ACC112 (cell line): ENCODE measurements around the gene SEPTIN3.
A peak's percentile ranks its signal among the peaks of the same experiment; 100 is the strongest.
"Not testable (repeated sequence)": the region's sequence is repeated elsewhere in the genome, so short reads cannot be mapped to it uniquely, and the experiment has no call there.

ENCODE experiments used
- H2AFZ ChIP-seq: fragments of 200-600 bp; sonication (generic); one replicate; pipeline ENCODE4 v1.6.0; 2017; ENCODE audit warnings: antibody characterized with exemption, low read length; ENCODE audit not compliant: unreplicated experiment
- H3K27ac ChIP-seq: fragments of 200-600 bp; sonication (generic); 2 replicates; pipeline ENCODE4 v1.5.1; 2014; ENCODE audit warnings: low read depth, mild to moderate bottlenecking, antibody characterized with exemption, low read length, moderate library complexity
- H3K27me3 ChIP-seq: fragments of 200-600 bp; sonication (generic); 2 replicates; pipeline ENCODE4 v1.6.1; 2014; ENCODE audit warnings: mild to moderate bottlenecking, antibody characterized with exemption, low read length, moderate library complexity, mixed read lengths; ENCODE audit not compliant: insufficient read depth
- H3K36me3 ChIP-seq: fragments of 200-600 bp; sonication (generic); 2 replicates; pipeline ENCODE4 v1.6.1; 2016; ENCODE audit warnings: mild to moderate bottlenecking, antibody characterized with exemption, low read length, moderate library complexity, mixed read lengths; ENCODE audit not compliant: insufficient read depth
- H3K4me1 ChIP-seq: fragments of 200-600 bp; sonication (generic); one replicate; pipeline ENCODE4 v1.6.1; 2016; ENCODE audit warnings: low read length, mixed read lengths; ENCODE audit not compliant: insufficient read depth, unreplicated experiment, control insufficient read depth
- H3K4me3 ChIP-seq: fragments of 200-600 bp; sonication (generic); 2 replicates; pipeline ENCODE4 v1.5.1; 2014; ENCODE audit warnings: mild to moderate bottlenecking, low read depth, low read length
- H3K79me2 ChIP-seq: fragments of 200-600 bp; sonication (generic); one replicate; pipeline ENCODE4 v1.6.0; 2016; ENCODE audit warnings: low read length; ENCODE audit not compliant: control insufficient read depth, unreplicated experiment, insufficient read depth

The SEPTIN3 gene

DNA sequence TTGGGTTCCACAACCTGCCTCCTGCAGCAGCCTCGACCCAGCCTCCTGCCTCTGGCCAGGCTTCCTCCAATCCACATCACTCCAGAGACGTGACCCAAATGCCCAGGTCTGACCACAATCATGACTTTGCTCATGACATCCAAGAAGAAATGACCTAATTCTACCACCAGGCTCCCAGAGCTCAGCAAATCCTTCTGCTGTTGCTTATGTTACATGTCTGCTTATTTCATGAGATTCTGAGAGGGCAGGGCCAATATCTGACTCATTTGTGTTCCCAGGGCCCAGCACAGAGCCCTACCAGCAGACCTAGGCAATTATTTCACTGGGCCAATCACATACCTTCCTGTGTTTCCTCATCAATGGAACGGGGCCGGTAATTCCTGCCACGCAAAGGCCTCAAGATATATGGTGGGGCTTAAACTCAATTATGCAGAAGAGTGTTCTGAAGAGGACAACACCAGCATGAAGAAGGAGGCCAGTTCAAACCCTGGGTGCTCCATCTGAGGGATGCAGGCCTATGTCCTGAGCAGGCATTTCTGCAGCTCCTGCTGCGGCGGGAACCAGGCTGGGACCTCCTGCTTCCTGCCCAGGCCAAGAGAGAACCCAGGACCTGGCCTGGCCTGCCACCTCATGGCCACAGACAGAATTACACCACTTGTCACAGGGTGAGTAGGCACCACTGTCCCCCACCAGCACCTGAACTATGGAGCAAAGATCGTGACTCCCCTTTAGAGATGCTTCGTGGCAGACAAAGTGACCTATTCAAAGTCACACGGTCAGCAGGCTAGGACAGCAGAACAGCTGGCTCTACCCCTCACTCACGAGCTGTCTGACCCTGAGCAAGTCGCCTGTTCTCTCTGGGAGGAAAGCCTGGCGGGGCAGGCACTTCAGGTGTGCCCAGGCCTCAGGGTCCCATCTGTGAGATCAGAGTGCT is 28.1 kb upstream of the SEPTIN3 start:
- Histone ChIP-seq H3K4me3 (no peak overlapping the region), H3K27ac (peak overlapping the region; percentile 72), H2AFZ (no peak overlapping the region), H3K4me1 (peaks cover 18% of the 10 kb centered on the region), H3K79me2 (peaks cover 5% of the 10 kb centered on the region), H3K36me3 (0 out of 2 replicates have a peak, but pooled peaks cover 3% of the 10 kb centered on the region), H3K27me3 (no peaks in the 10 kb centered on the region)

- H2AFZ ChIP-seq: no peak overlapping the region
- H3K27me3 ChIP-seq: no peaks in the 10 kb centered on the region
- H3K36me3 ChIP-seq: 0 out of 2 replicates have a peak, but pooled peaks cover 3% of the 10 kb centered on the region
- peaks cover 5% of the 10 kb centered on the region for H3K79me2 ChIP-seq
- H3K4me1 ChIP-seq: peaks cover 18% of the 10 kb centered on the region
- H3K27ac ChIP-seq: no peak overlapping the region
- no peak overlapping the region for H3K4me3 ChIP-seq
Observed at GRCh38 chr22:41943661-41944209, 25.5 kb upstream of the SEPTIN3 start.

GRCh38 chr22:41946629-41947423 is 22.4 kb upstream of the SEPTIN3 start, which contains the start of gene CENPM:
Gene CENPM (minus strand): TSS chr22:41947152. CDS start chr22:41947076, 76 bp downstream.
- Histone ChIP-seq H3K79me2 (peaks cover 5% of the 10 kb centered on the region), H3K4me3 (peak within 1 kb of the TSS; percentile 93), H2AFZ (peak within 1 kb of the TSS; percentile 84), H3K36me3 (0 out of 2 replicates have a peak, but pooled peaks cover 2% of the 10 kb centered on the region), H3K27ac (peak within 1 kb of the TSS; percentile 57; the same call in 1 of the 2 replicates), H3K4me1 (peaks cover 7% of the 10 kb centered on the region), H3K27me3 (no peaks in the 10 kb centered on the region)

GRCh38 chr22:41947424-41948080 is 21.7 kb upstream of the SEPTIN3 start:
- Histone ChIP-seq H3K36me3 (no peaks in the 10 kb centered on the region), H3K27ac (no peak overlapping the region), H3K27me3 (no peaks in the 10 kb centered on the region), H3K4me3 (peak overlapping the region; percentile 93), H3K4me1 (peaks cover 7% of the 10 kb centered on the region), H2AFZ (peak overlapping the region; percentile 16), H3K79me2 (peaks cover 5% of the 10 kb centered on the region)

DNA sequence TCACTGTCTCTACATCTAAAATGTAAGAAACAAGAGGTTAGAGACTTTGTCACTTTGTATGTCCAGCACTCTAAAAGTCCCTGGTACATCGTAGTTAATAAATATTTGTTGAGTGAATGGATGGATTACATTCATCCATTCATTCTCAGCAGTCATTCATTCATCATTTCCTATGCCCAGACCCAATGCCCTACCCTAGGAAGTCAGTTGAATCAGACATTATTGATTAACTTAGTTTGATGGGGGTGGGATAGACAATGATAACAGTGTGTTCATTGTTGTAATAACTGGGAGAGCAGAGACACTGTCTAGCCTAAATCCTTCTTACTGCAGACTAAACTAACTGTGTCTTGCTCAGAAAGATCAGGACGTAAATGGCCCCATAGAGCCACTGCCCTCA is 21.1 kb upstream of the SEPTIN3 start:
- Histone ChIP-seq H3K27me3 (no peaks in the 10 kb centered on the region), H3K27ac (no peak overlapping the region), H3K4me3 (0 out of 2 replicates have a peak overlapping the region, but pooled peaks have one; percentile 29), H3K4me1 (peaks cover 7% of the 10 kb centered on the region), H2AFZ (no peak overlapping the region), H3K79me2 (peaks cover 5% of the 10 kb centered on the region), H3K36me3 (no peaks in the 10 kb centered on the region)

DNA sequence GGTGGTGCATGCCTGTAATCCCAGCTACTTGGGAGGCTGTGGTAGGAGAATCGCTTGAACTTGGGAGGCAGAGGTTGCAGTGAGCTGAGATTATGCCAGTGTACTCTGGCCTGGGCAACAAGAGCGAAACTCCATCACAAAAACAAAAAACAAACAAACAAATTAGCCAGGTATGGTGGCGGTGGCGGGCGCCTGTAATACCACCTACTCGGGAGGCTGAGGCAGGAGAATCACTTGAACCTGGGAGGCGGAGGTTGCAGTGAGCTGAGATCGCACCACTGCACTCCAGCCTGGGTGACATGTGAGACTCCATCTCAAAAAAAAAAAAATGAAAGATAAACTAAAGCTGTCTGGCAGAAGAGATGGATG is 20.3 kb upstream of the SEPTIN3 start:
- H3K27ac ChIP-seq, H3K36me3 ChIP-seq, H3K79me2 ChIP-seq, H3K4me1 ChIP-seq, H3K4me3 ChIP-seq, H3K27me3 ChIP-seq, H2AFZ ChIP-seq: not testable (repeated sequence)

DNA sequence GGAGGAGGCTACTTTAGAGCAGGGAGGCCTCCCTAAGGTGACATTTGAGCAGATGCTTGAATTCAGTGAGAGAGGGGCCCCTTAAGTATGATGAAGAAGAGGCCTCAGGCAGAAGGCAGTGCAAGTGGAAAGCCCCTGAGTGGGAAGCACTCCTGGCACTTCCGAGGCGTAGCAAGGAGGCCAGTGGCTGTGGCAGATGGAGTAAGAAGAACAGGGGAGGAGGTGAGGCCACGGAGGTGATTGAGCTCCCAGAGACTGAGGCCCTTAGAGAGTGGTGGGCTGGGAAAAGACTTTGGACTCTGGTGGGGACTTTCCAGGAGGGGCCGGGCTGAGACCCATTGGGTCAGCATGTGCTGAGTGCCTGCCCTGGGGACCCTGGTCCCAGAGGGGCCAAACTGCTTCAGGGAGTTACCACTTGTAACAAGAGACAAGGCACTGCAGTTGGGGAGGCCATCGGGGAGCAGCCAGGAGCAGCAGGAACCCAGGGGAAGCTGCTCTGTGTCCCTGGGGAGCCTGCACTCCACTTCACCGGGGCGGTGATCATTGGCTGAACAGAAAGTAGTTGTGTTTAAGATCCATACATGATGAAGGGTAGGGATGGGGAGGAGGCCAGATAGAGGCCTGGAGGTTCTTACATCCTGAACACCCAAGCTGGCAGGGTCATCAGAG is 19.8 kb upstream of the SEPTIN3 start:
- Histone ChIP-seq H3K27me3 (no peaks in the 10 kb centered on the region), H3K36me3 (no peaks in the 10 kb centered on the region), H2AFZ (no peak overlapping the region), H3K4me1 (no peaks in the 10 kb centered on the region), H3K27ac (no peak overlapping the region), H3K4me3 (no peak overlapping the region), H3K79me2 (peaks cover 5% of the 10 kb centered on the region)

DNA sequence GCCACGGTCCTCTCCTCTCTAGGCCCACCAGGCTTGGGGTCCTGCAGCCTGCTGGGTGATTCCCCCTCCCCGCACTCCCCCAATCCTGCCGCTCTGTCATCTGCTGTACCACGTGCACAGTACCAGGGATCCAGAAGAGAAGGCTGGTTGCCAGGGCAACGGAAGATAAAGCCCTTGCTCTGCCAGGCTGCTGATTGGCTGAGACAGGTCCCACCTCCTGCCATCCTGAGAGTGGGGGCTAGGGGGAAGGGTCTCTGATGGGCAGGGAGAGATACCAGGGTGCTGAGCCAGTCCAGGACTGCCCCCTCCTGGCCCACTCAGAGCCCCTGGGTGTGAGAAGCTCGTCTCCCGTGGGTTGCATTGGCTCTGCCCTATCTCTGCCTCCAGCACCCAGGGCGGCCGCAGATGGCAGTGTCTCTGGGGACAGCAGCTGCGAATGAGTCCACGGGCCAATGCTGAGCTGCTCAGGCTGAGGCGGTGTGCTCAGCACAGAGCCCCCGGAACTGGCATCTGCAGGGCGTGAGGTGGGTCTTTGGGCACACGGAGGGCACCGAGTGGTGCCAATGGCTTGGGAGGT is 17.3 kb upstream of the SEPTIN3 start, which contains the start of gene SMIM45:
Gene SMIM45, plus strand, starts transcription at position 253 of the 577 bp plus-strand sequence.
- H2AFZ ChIP-seq: no peak within 1 kb of the TSS
- no peak within 1 kb of the TSS for H3K27ac ChIP-seq
- no peaks in the 10 kb centered on the region for H3K36me3 ChIP-seq
- no peaks in the 10 kb centered on the region for H3K79me2 ChIP-seq
- no peaks in the 10 kb centered on the region for H3K4me1 ChIP-seq
- H3K27me3 ChIP-seq: no peaks in the 10 kb centered on the region
- no peak within 1 kb of the TSS for H3K4me3 ChIP-seq

DNA sequence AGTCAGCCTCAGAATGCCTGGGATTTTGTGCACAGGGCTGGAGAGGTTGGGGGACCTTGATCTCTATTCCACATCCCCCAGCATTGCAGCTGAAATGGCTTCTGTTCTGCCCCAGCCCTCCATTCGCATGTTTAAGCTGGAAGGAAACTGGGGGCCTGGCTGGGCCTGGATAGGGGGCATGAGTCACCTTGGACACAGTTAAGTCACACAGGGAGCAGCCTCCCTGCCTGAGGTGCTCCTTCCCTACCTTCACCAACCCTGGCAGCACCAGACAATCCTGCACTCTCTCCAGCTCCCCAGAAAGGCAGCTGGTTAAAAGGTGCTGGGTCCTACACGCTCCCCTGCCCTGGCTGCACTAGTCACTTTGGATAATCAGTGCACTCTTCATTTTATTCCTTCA is 16.5 kb upstream of the SEPTIN3 start:
- H3K27me3 ChIP-seq: no peaks in the 10 kb centered on the region
- H2AFZ ChIP-seq: no peak overlapping the region
- H3K79me2 ChIP-seq: no peaks in the 10 kb centered on the region
- H3K4me3 ChIP-seq: no peak overlapping the region
- no peaks in the 10 kb centered on the region for H3K4me1 ChIP-seq
- H3K27ac ChIP-seq: no peak overlapping the region
- H3K36me3 ChIP-seq: no peaks in the 10 kb centered on the region
